OCI-LY3 (cell line): ENCODE results near the gene HYAL1.

ENCODE experiments used
- EZH2phosphoT487 ChIP-seq: fragments of 200-600 bp; shearing (Covaris generic); IDR thresholded peaks from 2 replicates; pipeline ENCODE4 v1.6.1; 2018; ENCODE audit warnings: antibody characterized with exemption, mixed run types, low read depth
- TF ChIP-seq, protein P1 (sequence below): fragments of 200-600, 300-600 bp; sonication (generic); IDR thresholded peaks from 2 replicates; pipeline ENCODE4 v1.5.1; 2014; ENCODE audit warnings: antibody characterized with exemption, low read length, low read depth

DNA sequence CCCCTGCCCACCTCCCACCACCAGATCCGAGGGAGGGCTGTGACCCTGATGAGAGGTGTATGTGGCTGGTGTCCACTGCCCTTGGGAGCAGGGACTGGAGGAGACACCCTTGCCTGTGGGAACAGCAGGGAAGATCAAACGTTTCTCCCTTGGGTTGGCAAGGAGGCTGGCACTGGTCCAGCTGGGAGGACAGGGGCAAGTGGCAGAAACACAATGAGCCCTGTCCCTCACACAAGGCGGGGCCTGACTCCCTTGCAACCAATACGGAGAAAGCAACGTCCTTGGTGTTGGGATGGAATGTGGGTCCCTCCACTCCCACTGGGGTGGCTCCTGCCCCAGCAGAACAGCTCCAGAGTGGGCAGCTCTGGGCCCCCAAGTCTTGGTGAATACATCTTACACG is 13.9 kb upstream of the HYAL1 start:
- TF ChIP-seq, protein P1, sequence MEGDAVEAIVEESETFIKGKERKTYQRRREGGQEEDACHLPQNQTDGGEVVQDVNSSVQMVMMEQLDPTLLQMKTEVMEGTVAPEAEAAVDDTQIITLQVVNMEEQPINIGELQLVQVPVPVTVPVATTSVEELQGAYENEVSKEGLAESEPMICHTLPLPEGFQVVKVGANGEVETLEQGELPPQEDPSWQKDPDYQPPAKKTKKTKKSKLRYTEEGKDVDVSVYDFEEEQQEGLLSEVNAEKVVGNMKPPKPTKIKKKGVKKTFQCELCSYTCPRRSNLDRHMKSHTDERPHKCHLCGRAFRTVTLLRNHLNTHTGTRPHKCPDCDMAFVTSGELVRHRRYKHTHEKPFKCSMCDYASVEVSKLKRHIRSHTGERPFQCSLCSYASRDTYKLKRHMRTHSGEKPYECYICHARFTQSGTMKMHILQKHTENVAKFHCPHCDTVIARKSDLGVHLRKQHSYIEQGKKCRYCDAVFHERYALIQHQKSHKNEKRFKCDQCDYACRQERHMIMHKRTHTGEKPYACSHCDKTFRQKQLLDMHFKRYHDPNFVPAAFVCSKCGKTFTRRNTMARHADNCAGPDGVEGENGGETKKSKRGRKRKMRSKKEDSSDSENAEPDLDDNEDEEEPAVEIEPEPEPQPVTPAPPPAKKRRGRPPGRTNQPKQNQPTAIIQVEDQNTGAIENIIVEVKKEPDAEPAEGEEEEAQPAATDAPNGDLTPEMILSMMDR: no peak
- no peak for TF ChIP-seq EZH2phosphoT487
